Panc1 (cell line): ENCODE results near the gene ARRB2.

ENCODE experiments used
- TCF7L2 ChIP-seq: IDR thresholded peaks from 2 replicates; pipeline ENCODE4 v1.6.1; 2011; ENCODE audit warnings: mild to moderate bottlenecking, low read depth, low read length, inconsistent platforms
- TF ChIP-seq, protein P1 (sequence below), 2 experiments: IDR thresholded peaks; 2 replicates each; pipeline ENCODE4 v1.6.1; 2011 to 2012; ENCODE audit warnings: low read depth in 2 of 2, control low read depth in 1 of 2, low read length in 1 of 2, mild to moderate bottlenecking in 1 of 2, moderate library complexity in 1 of 2; ENCODE audit not compliant: insufficient read depth in 1 of 2
- TF ChIP-seq, protein P2 (sequence below): fragments of 450-650 bp; IDR thresholded peaks from 2 replicates; pipeline ENCODE4 v1.5.1; 2017; ENCODE audit warnings: mild to moderate bottlenecking

GRCh38 chr17:4764595-4764994, 54.2 kb downstream of the ARRB2 start:
- TF ChIP-seq TCF7L2 = no peak
- TF ChIP-seq, protein P1, sequence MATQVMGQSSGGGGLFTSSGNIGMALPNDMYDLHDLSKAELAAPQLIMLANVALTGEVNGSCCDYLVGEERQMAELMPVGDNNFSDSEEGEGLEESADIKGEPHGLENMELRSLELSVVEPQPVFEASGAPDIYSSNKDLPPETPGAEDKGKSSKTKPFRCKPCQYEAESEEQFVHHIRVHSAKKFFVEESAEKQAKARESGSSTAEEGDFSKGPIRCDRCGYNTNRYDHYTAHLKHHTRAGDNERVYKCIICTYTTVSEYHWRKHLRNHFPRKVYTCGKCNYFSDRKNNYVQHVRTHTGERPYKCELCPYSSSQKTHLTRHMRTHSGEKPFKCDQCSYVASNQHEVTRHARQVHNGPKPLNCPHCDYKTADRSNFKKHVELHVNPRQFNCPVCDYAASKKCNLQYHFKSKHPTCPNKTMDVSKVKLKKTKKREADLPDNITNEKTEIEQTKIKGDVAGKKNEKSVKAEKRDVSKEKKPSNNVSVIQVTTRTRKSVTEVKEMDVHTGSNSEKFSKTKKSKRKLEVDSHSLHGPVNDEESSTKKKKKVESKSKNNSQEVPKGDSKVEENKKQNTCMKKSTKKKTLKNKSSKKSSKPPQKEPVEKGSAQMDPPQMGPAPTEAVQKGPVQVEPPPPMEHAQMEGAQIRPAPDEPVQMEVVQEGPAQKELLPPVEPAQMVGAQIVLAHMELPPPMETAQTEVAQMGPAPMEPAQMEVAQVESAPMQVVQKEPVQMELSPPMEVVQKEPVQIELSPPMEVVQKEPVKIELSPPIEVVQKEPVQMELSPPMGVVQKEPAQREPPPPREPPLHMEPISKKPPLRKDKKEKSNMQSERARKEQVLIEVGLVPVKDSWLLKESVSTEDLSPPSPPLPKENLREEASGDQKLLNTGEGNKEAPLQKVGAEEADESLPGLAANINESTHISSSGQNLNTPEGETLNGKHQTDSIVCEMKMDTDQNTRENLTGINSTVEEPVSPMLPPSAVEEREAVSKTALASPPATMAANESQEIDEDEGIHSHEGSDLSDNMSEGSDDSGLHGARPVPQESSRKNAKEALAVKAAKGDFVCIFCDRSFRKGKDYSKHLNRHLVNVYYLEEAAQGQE (IDR thresholded peaks at IDR 0.05; ENCODE audit: insufficient read depth in 1 of 2, low read depth in 2 of 2, low read length in 1 of 2) = no peak
- TF ChIP-seq, protein P2, sequence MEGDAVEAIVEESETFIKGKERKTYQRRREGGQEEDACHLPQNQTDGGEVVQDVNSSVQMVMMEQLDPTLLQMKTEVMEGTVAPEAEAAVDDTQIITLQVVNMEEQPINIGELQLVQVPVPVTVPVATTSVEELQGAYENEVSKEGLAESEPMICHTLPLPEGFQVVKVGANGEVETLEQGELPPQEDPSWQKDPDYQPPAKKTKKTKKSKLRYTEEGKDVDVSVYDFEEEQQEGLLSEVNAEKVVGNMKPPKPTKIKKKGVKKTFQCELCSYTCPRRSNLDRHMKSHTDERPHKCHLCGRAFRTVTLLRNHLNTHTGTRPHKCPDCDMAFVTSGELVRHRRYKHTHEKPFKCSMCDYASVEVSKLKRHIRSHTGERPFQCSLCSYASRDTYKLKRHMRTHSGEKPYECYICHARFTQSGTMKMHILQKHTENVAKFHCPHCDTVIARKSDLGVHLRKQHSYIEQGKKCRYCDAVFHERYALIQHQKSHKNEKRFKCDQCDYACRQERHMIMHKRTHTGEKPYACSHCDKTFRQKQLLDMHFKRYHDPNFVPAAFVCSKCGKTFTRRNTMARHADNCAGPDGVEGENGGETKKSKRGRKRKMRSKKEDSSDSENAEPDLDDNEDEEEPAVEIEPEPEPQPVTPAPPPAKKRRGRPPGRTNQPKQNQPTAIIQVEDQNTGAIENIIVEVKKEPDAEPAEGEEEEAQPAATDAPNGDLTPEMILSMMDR = no peak
